GM18519 (cell line): ENCODE measurements around the gene SARM1.

ENCODE experiments used
- ATAC-seq: cut with Tn5 transposase; IDR thresholded peaks from one replicate; pipeline ENCODE4 v1.9.1; 2021; ENCODE audit warnings: mild to moderate bottlenecking, moderate library complexity; ENCODE audit not compliant: unreplicated experiment, low FRiP score

SARM1 gene

DNA sequence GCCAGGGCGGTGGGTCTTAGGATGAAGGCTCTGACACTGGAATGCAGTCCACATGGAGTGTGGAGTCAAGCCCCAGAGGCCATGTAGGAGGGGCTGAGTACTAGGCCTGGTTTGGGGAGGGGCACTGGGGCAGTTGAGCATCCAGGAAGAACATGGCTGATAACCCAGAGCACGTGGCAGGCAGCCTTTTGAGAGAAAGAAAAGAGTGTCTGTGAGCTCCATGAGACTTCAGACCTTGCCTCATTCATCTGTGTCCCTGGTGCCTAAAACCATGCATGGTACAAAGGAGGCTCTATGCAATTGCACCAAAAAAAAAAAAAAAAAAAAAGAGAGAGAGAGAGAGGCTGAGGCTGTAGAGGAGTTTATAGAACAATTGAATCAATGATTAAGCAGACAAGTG, 19.9 kb downstream of the SARM1 start:
- no peak for ATAC-seq

DNA sequence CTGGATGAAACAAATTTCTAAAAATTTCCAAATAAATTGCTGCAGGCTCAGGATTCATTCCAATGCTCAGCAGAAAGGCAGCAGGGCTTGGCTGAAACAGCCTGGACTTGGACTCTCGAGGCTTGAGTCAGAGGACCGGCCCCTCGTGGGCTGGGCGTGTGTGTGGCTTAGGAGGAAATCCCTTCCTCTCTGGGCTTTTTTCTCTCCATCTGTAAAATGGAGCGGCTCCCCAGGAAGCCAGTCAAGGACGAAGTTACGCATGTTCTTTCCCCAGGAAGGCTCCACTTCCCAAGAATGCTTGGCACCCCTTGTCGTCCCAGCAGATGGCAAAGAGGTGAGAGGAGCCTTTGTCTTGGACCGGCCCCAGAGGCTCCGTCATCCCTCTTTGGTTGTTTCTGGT, 21.0 kb downstream of the SARM1 start:
- no peak for ATAC-seq

DNA sequence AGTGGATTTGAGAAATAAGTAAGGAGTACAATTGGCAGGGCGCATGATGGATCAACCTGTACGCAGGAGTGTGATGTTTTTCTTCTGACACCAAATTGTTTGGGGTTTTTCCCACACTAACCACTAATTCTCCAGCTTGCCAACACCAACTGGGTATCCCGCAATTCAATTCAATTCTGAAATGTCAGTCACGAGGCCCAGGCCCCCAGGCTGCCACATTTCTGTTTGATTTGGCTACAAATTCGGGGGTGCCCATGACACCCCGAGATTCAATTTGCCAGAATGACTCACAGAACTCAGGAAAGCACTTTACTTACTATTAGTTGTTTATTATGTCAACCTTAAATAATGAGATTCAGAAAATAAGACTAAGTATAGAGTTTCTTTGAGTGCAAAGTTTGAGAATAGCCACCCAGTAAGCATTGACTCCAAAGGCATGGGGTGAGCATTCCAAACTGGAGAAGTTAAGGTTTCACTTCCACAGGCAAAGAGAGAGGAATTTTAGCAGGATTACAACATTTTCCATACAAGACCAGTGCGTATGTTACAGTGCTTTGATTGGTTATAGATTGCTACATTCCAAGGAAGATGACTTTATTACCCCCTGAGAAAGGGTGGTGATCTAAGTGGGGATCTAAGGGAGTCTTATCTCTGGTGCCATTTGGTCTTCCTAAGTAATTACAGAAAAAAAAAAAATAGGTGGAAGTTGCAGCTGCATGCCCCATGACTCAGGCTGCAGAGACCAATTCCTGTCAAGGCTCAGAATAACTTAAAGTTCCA, 23.0 kb downstream of the SARM1 start:
- no peak for ATAC-seq

DNA sequence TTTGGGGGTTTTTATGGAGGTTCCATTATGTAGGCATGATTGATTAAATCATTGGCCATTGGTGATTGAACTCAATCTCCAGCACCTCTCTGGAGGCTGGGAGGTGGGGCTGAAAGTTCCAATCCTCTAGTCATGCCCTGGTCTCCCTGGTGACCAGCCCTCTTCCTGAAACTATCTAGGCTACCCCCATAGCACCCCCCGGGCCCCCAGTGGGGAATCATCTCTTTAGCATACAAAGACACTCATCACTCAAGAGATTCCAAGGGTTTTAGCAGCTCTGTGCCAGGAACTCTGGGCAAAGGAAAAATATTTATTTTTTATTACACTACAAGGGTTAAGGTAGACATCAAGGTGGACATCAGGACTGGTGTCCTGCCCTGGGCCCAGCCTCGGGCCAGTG, 23.9 kb downstream of the SARM1 start:
- no peak for ATAC-seq

DNA sequence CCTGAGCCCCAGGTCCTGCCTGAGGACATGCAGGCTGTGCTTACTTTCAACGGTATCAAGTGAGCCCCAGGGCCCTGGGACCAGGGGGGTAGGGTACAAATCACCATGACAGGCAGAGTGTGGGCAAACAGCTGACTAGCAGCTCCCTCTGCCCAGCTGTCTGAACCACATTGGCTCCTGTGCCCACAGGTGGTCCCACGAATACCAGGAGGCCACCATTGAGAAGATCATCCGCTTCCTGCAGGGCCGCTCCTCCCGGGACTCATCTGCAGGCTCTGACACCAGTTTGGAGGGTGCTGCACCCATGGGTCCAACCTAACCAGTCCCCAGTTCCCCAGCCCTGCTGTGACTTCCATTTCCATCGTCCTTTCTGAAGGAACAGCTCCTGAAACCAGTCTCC, 24.5 kb downstream of the SARM1 start:
- ATAC-seq = no peak

DNA sequence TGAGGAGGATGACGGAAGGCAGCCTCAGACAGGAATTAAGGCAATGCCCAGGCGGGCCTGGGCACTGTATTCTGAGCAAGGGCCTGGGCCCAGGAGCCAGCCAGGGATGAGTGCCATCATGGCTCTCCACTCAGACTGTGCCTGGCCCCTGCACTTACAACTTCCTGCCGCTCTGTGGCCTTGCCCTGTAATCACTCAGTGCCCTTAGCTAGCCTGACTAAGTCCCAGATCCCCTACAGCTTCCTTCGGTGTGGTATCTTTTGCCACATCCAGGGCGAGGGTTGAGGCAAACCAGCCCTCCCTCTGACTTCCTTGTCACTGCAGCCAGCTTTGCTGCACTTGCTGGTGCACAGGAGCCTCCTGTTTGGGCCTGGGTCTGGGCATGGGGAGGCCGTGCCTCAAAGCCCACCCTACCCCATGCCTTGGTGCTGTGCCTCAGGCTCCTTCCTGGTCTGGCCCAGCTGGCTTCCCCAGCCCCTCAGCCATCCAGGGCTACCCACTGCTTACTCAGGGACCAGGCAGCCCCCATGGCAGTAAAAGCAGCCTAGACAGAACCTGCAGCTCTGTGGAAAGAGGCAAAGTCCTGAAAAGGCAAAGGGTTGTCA, 25.2 kb downstream of the SARM1 start:
- no peak for ATAC-seq

DNA sequence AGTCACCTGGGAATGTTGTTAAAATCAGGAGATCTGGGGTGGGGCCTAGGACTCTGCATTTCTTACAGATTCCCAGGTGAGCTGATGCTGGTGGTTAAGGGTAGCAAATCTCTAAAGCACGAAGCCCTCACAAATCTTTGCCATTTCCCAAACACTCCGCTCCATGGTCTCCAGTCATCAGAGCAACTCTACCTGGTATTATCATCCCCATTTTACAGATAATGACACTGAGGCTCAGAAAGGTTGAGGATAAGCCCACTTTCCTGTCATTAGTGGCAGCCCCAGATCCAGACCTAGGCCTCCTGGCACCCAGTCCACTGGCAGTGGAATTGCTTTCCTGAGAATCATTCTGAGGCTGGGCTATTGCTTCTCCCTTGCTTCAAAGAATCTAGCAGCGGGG, 25.8 kb downstream of the SARM1 start:
- no peak for ATAC-seq

DNA sequence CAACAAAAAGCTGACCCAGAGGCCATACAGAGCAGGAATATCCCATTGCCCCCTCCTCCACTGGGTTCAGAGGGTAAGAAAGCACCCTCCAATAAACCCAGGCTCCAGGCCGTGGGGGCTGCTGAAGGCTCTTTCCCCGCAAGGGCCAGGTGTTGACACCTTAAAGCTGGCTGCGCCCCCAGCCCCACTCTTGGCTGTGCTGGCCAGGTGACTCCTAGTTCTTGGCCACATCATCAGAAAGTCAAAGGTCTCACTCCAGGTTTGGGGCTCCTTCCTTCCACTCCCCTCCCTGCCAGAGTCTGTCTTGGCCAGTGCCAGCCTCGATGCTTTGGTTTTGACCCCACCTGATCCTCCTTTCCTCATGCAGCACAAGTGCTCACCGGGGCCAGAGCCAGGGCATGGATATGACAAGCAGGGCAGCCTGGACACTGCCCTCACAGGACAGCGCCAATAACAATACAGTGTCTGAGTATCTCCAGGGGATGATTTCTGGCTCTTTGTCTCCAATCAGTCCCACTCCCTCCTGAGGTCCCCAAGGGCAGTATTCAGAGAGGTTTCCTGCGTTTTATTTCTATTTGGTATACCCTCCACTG, 26.3 kb downstream of the SARM1 start:
- no peak for ATAC-seq

DNA sequence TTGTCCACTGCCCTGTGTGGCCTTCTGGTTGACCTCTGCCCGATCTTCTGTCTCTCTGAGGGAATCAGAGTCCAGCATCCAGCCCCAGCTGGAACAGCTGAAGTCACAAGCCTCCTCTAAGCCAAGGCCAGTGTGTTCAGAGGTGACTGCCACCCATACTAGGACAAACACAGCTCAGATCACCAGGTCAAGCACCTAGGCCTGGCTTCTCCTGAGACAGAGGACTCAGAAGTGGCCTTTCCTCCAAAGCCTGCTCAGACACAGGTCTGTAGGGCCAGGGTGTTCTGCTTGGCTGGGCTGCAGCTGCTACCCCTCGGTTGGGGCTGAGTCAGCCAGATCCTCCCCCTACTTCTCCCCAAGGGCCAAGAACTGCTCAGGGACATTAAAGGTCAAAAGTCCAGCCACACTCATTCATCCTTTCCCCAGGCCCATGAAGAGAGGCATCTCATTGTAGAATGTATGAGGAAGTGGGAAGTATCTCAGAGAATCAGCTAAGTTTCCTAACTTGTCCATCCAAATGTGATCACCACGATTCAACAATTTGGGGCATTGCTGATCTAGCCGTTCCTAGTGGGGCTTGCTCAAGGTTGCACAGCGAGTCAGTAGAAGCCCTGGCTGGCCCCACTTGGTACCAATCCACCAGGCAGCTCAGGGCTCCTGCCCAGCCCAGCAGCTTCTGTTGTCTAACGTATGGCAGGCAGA, 26.9 kb downstream of the SARM1 start:
- no peak for ATAC-seq

DNA sequence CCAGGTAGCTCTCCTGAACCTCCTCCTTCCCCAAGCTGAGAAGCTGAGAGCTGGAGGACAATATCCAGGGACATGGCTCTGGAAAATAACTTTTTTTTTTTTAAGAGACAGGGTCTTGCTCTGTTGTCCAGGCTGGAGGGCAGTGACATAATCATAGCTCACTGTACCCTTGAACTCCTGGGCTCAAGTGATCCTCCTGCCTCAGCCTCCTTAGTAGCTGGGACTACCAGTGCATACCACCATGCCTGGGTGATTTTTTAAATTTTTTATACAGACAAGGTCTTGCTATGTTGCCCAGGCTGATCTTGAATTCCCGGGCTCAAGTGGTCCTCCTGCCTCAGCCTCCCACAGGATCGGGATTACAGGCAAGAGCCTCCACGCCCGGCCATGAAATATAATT, 28.3 kb downstream of the SARM1 start:
- ATAC-seq = no peak

DNA sequence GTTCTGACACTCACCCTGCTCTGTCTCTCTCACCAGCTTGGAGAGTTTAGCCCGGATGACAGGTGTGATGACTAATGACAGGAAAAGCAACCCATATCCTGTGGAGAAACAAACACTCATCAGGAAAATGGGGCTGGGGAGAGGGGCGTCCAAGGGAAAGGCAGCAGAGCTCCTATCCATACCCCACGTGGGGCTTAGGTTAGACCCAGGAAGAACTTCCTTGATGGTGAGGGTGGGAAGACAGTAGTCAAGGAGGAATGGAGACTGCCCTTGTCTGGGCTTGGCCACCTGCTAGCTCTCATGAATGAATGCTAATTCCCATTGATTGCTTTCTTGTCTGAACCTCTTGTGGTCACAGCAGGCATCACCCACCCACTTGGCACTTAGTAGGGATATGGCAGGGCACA, 30.7 kb downstream of the SARM1 start:
- no peak for ATAC-seq

DNA sequence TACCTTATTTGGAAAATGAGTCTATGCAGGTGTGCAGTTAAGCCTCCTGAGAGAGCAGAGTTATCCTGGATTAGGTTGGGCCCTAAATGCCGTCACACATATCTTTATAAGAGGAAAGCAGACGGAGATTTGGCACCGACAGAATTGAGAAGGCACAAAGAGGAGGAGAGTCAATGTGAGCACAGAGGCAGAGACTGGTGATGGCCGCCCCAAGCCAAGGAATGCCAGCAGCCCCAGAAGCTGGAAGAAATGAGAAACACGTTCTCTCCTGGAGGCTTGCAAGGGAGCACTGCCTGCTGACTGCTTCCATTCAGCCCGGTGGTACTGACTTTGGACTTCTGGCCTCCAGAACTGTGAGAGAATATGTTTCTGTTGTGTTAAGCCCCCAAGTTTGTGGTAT, 31.4 kb downstream of the SARM1 start:
- no peak for ATAC-seq

DNA sequence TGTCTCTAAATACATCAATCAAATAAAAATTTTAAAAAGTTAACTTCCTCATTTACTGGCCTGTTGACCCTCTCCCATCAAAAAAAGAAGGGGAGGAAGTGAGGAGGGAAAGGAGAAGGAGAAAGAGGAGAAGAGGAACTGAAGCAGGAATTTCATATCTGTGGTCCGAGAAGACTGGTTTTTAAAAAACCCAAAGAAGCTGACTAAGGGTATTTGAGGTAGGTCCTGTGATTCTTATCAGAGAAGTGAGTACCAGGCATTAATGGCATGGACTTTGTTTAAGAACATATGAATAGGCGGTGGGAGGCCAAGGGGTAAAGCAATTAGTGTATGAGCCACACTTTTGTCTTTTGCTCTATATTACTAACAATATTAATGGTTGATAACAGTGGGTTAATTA, 32.5 kb downstream of the SARM1 start:
- no peak for ATAC-seq

DNA sequence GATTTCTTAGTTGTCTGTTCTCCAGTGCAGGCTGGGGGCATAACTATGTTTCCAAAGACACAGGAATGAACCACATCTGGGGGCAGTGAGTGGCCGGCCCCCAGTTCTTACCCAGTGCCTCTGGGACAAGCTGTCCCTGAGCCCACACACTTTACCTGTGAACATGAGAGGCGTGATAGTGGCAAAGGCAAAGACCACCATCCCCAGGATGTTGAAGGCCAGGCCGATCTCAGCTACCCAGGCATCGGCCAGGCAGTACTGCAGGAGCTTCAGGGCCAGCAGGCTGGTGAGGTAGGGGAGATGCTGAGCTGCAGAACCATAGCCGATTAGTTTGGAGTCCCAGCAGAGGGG, 32.9 kb downstream of the SARM1 start:
- ATAC-seq = no peak

DNA sequence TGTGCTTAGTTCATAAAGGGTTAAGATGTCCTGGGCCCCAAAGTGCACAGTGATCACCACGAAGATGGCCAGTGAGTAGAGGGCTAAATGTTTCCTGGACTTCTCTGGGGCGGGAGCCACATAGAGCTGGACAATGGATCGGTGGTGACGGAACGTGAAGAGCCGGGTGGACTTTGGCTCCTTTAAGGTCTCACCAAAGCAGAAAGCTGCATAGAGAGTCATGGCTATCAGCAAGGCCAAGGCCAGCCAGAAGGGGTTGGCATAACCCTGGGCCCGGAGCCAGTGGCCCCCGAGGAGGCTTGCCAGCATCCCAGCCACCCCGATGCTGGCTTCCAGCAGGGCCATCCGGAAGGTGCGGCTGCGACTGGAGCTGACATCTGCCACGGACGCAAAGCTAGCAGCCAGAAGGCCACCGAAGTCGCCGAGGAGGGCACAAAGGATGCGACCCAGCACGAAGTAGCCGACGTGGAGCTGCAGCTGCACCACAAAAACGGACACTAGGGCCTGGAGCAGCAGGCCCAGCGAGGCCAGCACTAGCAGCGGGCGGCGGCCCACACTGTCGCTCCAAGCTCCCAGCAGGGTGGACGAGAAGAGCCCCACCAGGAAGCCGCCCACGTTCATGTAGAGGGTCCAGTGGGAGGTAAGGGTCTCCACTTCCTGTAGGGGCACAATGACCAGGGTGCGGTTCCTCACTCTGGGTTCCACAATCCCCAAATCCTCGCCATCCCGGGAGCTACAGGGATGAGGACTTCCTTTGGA, 33.5 kb downstream of the SARM1 start:
- ATAC-seq = no peak

DNA sequence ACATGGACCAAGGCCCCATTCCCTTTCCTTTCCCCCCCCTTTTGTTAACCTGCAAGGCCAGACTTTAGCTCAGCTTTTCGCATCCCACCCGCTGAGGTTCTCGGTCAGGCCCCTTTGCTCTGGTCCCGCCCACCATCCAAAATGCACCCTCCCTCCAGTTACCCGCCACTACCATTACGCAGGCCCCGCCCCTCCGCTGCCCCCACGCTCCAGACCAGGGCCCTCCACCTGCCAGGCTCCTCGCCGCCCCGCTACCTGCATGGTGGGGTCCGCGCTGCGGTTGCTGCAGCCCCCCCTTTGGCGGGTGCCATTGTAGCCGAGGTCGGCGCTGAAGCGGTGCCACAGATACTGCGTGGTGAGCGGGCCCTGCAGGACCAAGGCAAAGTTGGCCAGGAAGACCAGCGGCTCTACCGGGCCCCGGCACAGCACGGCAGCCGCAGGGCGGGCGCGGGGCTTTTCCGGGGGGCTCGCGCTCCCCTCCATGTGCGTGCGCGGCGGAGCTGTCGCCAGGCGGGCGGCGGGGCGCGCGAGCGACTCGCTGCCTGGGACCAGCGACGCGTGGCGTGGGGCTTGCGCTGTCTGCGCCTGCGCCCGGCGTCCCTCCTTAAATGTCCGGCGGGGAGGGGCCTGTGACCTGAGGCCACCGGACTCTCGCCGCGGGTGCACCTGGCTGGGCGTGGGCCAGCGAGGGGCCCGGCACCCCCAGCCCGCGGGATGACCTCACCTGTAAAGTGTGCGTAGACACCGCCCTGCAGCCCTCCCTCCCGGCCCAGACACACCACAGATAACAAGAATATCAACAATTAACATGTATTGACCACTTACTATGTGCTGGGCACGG, 34.4 kb downstream of the SARM1 start, which contains the start of gene SLC46A1:
Gene SLC46A1, minus strand, starts transcription at position 581 of the 841 bp plus-strand sequence. Its CDS starts 98 bp downstream, at position 483.
- no peak for ATAC-seq

DNA sequence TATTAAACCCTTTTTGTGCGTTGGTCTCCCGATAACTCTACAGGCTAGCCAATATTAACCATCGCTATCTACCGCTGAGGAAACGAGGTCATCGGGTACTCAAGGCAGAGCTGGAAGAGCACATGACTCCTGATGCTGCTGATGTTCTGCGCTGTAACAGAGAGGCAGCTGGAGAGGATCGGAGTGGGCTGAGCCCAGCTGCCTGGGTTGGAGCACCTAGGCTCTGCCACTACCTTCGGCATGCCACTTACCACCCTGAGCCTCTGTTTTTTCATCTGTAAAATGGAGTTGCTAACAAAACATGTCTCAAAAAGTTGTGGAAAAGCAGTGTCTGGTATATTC, 35.0 kb downstream of the SARM1 start:
- ATAC-seq = no peak

DNA sequence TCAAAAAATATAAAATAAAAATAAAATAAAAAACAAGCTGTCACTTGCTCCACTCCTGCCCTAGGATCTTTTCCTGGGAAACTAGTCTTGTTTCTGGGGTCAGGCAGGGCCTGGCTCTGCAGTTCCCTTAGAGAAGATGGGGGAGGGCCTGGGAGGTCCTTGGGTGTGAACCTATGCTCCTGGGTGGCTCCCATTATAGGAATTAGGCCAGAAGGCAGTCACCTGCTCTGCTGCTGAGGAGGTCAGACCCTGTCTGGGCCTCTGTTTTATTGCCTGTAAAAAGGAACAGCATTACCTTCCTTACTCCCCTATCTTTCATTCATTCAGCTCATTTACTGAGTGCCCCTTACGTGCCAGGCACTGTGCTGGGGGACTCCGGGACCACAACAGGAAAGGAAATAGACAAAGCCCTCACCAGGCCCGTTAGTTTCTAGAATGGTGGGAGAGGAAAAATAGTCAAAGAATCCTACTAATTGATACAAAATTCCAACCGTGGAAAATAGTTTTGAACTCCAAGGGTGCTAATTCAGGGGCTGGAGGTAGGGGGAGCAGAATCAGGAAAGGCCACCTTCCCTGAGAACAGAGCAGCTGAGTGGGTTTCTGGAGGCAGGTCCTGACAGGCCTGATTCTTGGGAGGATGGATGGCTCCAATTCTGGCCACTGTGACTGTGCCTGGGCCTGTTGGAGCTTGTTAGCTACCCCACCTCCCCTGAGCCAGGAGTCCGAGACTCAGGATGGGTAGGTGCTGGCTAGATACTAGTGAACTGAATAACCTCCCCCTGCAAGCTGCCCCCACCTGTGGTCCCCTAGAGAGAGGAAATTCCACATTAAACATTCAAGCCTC, 35.9 kb downstream of the SARM1 start:
- no peak for ATAC-seq

DNA sequence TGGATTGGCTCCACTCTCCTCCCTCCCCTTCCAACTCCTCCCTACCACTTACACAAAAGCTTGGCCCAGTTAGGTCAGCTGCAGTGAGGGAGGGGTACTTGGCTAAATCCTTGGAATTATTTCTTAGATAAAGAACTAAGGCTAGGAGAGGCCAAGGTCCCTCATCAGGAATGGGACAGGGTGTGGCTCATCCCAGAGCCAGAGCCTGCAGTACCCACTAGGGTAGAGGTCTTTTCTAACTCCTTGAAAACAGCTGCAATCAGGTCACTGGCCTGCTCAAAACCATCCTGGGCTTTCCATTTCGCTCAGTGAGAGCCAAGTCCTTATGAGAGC, 36.4 kb downstream of the SARM1 start:
- no peak for ATAC-seq
